Vagina (tissue), 2 donors: Measurements from ENCODE around the gene ZNF324B.

Source experiments
- CTCF ChIP-seq, 3 experiments: fragments of 450-650 bp in 2 of 3; fragments of 200-600 bp in 1 of 3; sonication (generic) in 1 of 3; IDR thresholded peaks; one replicate each; pipeline ENCODE4 v1.5.1; 2017 to 2019; ENCODE audit warnings: antibody characterized with exemption in 3 of 3, mild to moderate bottlenecking in 2 of 3, moderate library complexity in 2 of 3
- POLR2A ChIP-seq, 2 donors: fragments of 450-650 bp; IDR thresholded peaks; one replicate each; pipeline ENCODE4 v1.6.1; 2017; ENCODE audit warnings: antibody characterized with exemption in 2 of 2, mild to moderate bottlenecking in 2 of 2, moderate library complexity in 2 of 2
- POLR2AphosphoS5 ChIP-seq, 2 donors: sonication (generic); formaldehyde crosslinking; IDR thresholded peaks; one replicate each; pipeline ENCODE4 v1.9.0; 2017; ENCODE audit warnings: antibody characterized with exemption in 2 of 2, mild to moderate bottlenecking in 2 of 2, low read depth in 1 of 2; ENCODE audit not compliant: insufficient read depth in 1 of 2

- TF ChIP-seq CTCF (IDR thresholded peaks at IDR 0.05) (no peak), POLR2AphosphoS5 (IDR thresholded peaks at IDR 0.05; ENCODE audit: insufficient read depth in 1 of 2, low read depth in 1 of 2) (no peak), POLR2A (IDR thresholded peaks at IDR 0.05) (no peak)
These were observed 26.4 kb downstream of the ZNF324B start for GRCh38 chr19:58477871-58478270.
